ENCODE measurements around the gene SPO11.
A peak's percentile ranks its signal among the peaks of the same experiment; 100 is the strongest.

SPO11 gene

DNA sequence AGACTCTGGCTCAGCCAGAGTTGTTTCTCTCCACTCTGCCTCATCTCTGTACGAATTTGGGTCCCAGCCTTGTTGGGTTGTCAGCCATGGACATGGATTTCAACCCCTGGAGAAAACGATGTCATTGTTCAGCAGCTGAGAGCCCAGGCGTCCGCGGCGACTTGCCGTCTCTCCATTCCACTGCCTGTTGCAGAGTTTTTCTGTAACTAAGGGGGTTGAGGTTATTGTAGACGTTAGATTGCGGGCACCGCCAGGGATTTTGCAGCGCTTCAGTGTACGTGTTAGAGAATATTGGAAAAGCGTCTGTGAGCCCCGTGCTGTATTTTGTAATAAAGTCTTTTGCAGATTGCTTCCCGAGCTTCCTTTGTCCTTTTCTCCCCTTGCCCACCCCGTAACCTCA is 48.5 kb downstream of the SPO11 start:
- DNase-seq, result no peak

DNA sequence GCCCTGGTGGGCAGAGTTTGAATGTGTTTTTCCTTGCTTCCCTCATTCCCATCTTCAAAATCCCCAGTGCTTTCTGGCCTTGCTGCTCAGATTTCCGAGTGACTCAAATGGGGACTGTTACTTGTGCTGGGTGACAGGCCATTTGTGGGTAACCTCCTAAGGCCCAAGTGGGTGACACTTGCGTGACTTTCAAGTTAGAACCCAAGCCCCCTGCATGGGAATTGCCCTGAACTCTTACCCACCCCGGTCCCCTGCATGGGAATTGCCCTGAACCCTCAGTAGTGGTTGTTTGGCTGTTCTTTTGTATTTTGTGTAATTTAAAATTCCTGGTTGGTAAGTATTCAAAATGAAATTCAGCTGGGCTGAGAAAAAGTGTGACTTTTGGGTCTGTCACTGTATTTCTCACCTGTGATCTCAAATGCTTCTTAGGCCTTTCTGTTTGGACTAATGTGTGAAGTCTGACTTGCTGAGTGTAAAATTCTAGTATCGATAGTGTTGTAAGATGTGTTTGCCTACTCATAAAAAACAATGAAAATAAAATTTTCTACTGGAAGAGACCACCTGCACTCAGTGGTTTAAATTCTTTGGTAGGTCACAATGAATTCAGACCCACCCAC is 49.2 kb downstream of the SPO11 start:
- no peak for DNase-seq

DNA sequence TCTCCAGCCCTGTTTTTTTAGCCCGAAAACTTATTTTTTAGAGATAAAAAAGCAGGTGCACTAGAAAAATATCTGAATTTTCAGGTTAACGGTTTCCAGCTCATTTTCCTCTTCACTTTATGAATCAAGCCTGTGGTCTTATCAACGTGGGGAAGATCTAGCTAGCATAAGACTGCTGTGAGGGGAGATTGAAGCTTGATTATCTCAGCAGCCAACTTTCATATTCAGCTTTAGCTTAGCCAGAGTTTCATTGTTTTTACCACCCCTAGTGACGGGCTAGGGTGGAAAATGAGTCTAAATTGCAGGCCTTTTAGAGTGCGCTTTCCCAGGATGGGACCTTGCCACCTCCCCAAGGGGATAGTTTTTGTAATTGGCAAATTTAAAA is 49.7 kb downstream of the SPO11 start:
- DNase-seq, result no peak

- no peak for DNase-seq
Measured at GRCh38 chr20:57380081-57380750, 50.6 kb downstream of the SPO11 start.

DNA sequence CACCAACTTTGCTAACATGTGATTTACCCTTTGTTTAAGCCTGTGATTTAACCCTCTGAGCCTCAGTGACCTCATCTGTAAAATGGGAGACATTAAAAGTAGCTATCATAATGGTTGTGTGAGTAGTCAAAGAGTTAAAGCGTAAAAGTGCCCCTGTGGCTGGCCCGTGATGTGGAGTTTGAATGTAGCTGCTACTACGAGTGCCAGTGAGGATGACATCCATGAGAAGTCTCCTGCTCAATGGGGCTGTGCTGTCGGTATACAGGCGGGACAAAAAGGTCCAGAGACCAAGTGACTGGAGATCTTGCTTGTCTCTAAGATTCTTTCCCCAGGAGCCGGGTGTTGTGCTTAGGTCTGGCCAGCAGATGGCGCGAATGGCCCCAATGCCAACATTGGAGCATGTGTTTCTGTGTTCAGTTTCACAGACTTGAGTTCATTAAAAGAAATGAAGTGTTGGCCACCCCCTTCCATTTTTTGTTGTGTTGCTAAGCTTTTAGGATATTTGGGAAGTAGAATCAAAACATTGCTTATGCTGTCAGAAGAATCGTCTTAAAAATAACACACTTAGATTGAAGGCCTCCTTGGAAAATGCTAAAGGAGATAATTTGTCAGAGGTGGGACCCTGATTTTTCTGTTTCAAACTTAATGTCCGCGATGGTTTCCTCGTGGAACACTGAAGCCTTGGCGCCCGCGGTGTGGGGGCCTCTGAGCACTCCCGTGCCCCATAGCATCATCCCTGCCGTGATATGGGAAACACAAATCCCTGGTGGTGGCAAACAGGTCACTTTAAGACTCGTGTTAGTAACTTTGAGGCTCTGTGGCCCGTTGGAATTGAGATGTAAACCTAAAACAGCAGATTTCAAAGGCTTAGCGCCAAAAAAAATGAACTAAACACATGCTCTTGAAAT is 52.2 kb downstream of the SPO11 start:
- DNase-seq, result peak; percentile 81 to 87

- no peak for DNase-seq
Measured at GRCh38 chr20:57382516-57382915, 52.9 kb downstream of the SPO11 start.

GRCh38 chr20:57383447-57384347 is 54.1 kb downstream of the SPO11 start:
- DNase-seq, result no peak

- DNase-seq, result no peak
Measured at GRCh38 chr20:57384486-57384885, 54.9 kb downstream of the SPO11 start.

DNA sequence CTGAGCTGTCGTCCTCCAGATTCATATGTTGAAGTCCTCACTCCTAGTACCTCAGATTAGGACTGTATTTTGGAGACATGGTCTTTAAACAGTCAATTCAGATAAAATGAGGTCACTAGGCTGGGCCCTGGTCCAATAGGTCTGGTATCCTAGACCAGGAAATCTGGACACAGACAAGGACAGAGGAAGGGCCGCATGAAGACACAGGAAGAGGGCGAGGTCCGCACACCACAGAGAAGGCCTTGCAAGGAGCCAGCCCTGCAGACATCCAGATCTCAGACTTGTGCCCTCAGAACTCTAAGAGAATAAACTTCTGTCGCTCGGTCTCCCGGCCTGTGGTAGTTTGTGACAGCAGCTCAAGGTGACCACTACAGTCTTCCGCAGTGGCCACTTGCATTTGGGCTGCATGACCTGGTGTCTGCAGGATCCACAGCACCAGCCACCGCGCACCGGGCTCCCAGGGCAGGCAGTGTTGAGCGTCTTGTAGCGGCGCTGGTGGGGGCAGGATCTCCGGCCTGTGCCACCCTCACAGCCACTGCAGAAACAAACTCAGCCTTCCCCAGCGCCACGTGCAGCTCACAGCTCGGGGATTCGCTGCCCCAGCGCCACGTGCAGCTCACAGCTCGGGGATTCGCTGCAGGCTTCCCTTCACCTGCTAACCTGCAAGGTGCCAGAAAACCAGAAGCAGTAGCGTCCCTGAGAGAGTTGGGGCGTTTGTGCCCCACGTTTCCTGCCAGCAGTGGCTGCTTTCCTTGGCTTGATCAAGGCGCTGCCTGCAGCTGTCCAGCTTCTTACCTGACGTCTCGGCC is 55.6 kb downstream of the SPO11 start:
- no peak for DNase-seq

DNA sequence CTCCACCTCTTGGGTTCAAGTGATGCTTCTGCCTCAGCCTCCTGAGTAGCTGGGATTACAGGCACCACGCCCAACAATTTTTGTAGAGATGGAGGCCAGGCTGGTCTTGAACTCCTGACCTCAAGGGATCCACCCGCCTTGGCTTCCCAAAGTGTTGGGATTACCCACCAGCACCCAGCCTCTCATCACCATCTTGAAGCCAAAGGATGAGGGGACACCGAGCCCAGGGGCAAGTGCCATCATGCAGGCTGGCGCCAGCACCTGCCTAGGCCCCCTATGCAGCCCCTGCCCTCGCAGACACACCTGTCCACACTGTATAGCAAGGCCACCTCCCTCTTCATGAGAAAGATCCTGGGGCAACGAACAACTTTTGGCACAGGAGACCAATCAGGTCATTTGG is 56.3 kb downstream of the SPO11 start:
- DNase-seq, result no peak

- no peak for DNase-seq
Measured at GRCh38 chr20:57386762-57387161, 57.2 kb downstream of the SPO11 start.

DNA sequence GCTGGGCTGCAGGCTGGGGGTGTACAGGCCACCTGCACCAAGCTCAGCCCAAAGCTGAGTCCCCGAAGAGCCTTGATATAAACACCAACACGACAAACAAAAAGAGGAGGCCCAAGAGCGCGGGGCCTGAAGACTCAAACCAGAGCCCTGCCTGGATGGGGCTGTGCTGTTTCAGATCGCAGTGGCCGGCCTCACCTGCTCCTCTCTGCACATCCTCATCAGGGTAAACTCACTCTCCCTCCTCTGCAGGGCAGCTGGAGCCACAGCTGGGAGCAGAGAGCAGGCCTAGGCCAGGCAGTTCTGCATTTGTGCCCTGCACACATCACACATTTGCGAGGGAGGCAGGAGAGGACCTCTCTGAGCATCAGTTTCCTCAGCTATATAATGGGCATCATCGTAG is 57.9 kb downstream of the SPO11 start:
- DNase-seq, result no peak

DNA sequence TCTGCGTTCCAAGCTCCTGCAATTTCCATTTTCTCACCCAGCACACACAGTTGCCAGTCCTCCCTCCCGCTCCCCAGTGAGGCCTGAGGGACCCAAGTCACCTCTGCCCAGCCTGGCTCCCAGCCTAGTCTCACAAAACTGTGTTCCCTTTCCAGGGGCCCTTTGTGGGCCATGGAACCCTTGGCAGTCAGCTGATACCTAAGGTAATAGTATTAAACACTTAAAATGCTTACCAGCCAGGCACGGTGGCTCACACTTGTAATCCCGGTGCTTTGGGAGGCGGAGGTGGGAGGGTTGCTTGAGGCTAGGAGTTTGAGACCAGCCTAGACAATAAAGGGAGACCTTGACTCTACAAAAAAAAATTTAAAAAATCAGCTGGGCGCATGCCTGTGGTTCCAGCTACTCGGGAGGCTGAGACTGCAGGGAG is 58.4 kb downstream of the SPO11 start:
- DNase-seq, result no peak

GRCh38 chr20:57388953-57389694 is 59.5 kb downstream of the SPO11 start:
- peak; percentile 65 to 68 for DNase-seq

DNA sequence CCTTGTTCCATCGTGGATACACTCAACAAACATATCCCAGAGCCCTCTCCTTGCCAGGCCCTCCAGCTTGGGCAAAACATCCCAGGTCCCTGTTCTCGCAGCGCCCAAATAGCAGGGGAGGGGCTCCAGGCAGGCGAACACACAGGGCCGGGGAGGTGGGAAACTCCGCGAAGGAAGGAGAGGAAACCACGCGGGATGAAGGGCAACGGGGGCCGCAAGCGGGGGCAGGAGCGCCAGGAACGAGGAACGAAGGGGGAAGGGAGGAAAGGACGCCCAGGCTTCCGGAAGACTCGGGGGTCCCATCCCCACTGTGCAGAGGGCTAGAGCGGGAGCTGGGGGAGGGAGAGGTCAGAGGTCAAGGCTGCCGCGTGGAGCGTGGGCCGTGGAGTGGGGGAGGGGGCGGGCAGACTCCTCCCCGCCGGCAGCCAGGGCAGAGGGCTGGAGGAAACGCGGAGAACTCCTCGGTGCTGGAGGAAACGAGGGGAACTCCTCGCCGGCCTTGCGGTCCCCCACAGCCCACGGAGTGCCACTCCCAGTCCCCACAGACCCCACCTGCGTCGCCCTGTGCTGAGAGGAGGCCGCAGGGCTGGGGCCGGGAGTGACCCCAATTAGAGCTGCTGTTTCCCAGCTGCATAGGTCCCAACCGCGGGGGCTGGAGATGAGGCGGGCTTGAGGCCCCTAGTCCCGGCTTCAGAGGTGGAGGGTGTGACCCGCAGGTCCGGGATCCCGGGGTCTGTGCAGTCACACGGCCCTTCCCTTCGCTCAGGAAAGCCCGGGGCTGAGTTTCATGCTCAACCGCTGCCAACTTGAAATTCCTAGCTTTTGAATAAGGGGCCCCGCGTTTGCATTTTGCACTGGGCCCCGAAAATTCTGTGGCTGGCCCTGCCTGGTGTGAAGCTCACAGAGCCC is 60.3 kb downstream of the SPO11 start:
- peak; percentile 76 to 77 for DNase-seq

DNA sequence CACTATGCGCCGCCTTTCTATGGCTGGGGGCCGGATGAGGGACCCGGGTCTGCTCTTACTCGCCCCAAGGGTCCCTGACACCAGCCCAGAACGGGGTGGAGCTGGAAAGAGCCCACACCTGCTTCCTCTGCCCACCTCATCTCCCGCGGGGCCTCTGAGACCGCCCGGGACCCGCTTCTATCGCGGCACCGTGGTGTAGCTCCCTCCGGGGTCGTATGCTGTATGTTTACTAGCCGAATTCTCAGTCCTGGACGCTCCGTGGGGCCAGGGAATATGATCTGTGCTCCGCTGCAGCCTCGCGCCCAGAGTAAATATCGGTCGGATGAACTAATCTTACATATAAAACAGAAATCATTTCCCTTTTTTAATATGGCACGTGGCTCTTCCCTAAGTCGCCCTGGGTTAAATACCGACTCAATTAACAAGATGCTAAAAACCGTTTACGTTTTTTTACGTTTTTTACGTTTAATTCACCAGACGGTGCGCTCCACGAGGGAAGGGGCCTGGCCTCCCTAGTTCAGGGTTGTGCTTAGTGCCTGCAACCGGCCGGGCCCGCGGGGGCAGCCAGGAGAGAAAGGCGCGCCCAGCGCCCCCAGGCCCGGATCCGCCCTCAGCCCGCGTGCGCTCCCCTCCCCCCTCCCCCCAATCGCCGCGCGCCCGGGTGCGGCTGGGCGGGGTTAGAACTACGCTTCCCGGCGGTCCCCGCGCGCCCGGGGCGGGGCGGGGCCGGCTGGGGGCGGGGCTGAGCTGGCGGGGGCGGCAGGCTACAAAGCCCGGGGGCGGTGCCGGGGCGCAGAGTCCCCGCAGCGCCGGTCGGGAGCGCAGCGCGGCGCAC is 61.2 kb downstream of the SPO11 start, which contains the start of gene RBM38:
TSS of gene RBM38 (plus strand) at position 793 of the 835 bp plus-strand sequence. CDS start 186 bp downstream, outside the sequence.
- peak; percentile 70 to 75 for DNase-seq

- DNase-seq, result peak; percentile 30 to 38
Measured at GRCh38 chr20:57391439-57392301, 62.1 kb downstream of the SPO11 start.

Data from CD4-positive, alpha-beta T cell treated with Interleukin-1 beta for 1 hour (primary cell).